ENCODE results near the gene GPHB5. TPM values are rescaled to one million over a fixed set of nuclear protein-coding genes. Genes with fewer than 3 reads are reported as not detected.

Gene GPHB5, protein sequence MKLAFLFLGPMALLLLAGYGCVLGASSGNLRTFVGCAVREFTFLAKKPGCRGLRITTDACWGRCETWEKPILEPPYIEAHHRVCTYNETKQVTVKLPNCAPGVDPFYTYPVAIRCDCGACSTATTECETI
- total RNA-seq: not detected

DNA sequence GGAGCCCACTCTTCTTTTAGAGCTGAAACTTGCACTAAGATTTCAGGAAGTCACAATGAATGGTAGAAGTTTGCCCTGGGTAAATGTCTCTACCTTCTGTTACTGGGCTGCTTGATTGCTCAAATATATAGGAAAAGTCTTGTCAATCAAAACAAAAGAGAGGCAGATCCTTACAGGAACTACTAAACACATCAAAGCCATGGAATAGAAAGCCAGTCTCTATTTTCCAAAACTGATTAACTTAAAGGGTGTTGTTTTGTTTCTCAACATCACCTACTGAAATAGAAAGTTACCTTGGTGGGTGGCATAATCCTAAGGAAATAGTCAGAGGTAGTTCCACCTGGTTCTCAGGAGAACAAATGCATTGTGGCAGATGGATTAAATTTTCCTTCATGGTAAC lies at the start of gene GPHB5:
Gene GPHB5, minus strand, starts transcription at position 101 of the 400 bp plus-strand sequence. CDS start 1,086 bp downstream, outside the sequence.
- Histone ChIP-seq H3K4me1 (no peaks in the 10 kb centered on the region), H3K9me3 (no peaks in the 10 kb centered on the region), H3K36me3 (no peaks in the 10 kb centered on the region), H3K27me3 (no peaks in the 10 kb centered on the region), H3K27ac (no peak within 1 kb of the TSS), H3K4me3 (no peak within 1 kb of the TSS)
- TF ChIP-seq EP300 (IDR thresholded peaks at IDR 0.05): no peak
- no peak for TF ChIP-seq POLR2A (IDR thresholded peaks at IDR 0.05)
- TF ChIP-seq, protein P1, sequence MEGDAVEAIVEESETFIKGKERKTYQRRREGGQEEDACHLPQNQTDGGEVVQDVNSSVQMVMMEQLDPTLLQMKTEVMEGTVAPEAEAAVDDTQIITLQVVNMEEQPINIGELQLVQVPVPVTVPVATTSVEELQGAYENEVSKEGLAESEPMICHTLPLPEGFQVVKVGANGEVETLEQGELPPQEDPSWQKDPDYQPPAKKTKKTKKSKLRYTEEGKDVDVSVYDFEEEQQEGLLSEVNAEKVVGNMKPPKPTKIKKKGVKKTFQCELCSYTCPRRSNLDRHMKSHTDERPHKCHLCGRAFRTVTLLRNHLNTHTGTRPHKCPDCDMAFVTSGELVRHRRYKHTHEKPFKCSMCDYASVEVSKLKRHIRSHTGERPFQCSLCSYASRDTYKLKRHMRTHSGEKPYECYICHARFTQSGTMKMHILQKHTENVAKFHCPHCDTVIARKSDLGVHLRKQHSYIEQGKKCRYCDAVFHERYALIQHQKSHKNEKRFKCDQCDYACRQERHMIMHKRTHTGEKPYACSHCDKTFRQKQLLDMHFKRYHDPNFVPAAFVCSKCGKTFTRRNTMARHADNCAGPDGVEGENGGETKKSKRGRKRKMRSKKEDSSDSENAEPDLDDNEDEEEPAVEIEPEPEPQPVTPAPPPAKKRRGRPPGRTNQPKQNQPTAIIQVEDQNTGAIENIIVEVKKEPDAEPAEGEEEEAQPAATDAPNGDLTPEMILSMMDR (IDR thresholded peaks at IDR 0.05): no peak
- no peak for DNase-seq (ENCODE audit: low spot score in 2 of 2)

DNA sequence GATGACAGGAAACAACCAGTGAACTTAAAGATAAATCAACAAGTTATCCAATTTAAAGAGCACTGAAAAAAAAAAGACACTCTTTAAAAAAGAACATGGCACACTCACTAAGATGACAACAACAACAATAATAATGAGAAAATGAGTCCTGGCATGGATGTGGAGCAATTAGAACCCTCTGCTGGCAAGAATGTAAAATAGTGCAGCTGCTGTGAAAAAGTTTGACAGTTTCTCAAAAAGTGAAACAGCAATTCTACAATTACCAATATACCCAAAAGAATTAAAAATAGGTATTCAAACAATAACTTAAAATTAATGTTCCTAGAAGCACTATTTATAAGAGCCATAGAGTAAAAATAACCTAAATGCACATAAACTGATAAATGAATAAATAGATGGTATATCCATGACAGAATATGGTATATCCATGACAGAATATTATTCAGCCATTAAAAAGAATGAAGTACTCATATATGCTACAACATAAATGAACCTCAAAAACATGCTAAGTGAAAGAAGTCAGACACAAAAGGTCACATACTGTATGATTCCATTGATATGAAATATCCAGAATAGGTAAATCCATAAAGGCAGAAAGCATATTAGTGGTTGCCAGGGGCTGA lies 49.1 kb upstream of the GPHB5 start:
- Histone ChIP-seq H3K4me3 (no peak overlapping the region), H3K36me3 (peaks cover 0 to 15% (median 0%) of the 10 kb centered on the region in 3 donors), H3K4me1 (no peaks in the 10 kb centered on the region), H3K27ac (no peak overlapping the region), H3K9me3 (peaks cover 0 to 27% (median 4%) of the 10 kb centered on the region in 4 donors), H3K27me3 (no peaks in the 10 kb centered on the region)
- no peak for DNase-seq (ENCODE audit: low spot score in 2 of 2)
- TF ChIP-seq POLR2A (IDR thresholded peaks at IDR 0.05) (no peak), EP300 (IDR thresholded peaks at IDR 0.05) (no peak)

DNA sequence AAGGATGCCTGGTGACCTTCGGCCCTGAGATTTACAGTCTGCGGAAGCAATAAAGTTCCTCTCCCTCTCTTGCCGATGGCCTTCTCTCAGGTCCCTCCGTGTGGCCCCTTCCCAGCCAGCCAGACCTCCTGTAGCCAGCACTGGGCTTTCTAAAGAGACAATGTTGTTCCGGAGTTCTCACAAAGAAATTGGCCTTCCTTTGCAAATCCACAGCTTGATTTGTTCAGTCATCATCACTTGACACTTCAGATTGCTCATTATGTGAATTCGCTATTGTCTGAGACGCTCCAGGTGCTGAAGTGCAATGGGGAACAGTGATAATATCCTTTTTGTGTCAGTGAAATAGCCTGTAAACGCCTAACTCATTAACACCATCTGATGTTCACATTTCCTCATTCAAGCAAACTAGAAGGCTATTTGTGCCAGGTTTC lies 43.7 kb upstream of the GPHB5 start:
- TF ChIP-seq, protein P1 (IDR thresholded peaks at IDR 0.05): no peak
- TF ChIP-seq POLR2A (IDR thresholded peaks at IDR 0.05): no peak
- H3K4me1 ChIP-seq: no peaks in the 10 kb centered on the region
- H3K36me3 ChIP-seq: peaks cover 0 to 2% (median 0%) of the 10 kb centered on the region in 3 donors
- no peak for DNase-seq (ENCODE audit: low spot score in 2 of 2)
- H3K27ac ChIP-seq: no peak overlapping the region
- H3K4me3 ChIP-seq: no peak overlapping the region
- 30 to 31% methylated on average over 8 of the region's 8 CpGs for WGBS, 2 donors
- no peaks in the 10 kb centered on the region for H3K27me3 ChIP-seq
- H3K9me3 ChIP-seq: peaks cover 0 to 19% (median 4%) of the 10 kb centered on the region in 4 donors

DNA sequence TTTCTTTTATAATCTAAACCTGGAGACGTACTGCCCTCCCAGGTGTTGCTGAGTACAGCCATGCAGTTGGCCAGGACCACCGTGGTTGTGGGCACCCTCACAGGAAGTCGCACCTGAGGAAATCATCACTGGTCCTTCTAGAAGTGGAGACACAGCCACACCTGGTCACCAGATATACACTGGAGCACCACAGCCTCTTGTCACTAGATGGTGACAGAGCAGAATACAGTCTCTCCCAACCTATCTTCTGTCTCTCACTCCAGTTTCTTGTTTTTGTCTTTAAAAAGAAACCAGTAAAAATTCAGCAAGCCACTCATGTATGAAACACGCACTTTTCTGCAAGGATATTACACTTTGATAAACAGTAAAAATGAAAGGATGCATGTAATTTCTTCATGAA lies 43.1 kb upstream of the GPHB5 start:
- no peaks in the 10 kb centered on the region for H3K4me1 ChIP-seq
- TF ChIP-seq, protein P1 (IDR thresholded peaks at IDR 0.05): no peak
- TF ChIP-seq POLR2A (IDR thresholded peaks at IDR 0.05) (no peak), EP300 (IDR thresholded peaks at IDR 0.05) (no peak)
- peaks cover 0 to 15% (median 4%) of the 10 kb centered on the region in 4 donors for H3K9me3 ChIP-seq
- no peak overlapping the region for H3K27ac ChIP-seq
- 59 to 67% methylated on average over 4 of the region's 4 CpGs for WGBS, 2 donors
- H3K36me3 ChIP-seq: peaks cover 0 to 2% (median 0%) of the 10 kb centered on the region in 3 donors
- DNase-seq (ENCODE audit: low spot score in 2 of 2): no peak
- H3K4me3 ChIP-seq: no peak overlapping the region
- H3K27me3 ChIP-seq: no peaks in the 10 kb centered on the region

DNA sequence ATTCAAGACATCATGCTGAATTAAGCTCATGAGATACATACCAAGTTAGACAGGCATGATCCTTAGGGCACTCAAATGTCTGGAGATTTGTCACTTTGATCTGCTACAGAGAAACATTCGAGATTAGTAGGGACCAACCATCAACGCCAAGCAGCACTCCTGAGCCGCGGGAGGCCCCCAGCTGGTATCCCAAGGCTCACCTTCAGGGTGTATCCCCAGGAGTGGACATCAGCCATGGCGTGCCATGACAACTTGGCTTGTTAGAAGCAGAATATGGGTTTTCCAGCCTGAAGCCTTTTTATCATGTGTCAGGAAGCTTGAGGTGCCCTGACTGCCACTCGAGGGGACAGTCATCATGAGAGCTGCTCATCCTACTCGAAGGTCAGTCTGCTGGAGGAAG lies 39.1 kb upstream of the GPHB5 start:
- WGBS, 2 donors: 86 to 90% methylated on average over 7 of the region's 7 CpGs
- Histone ChIP-seq H3K4me3 (no peak overlapping the region), H3K9me3 (peaks cover 0 to under 1% (median 0%) of the 10 kb centered on the region in 4 donors), H3K27ac (no peak overlapping the region), H3K36me3 (no peaks in the 10 kb centered on the region), H3K27me3 (no peaks in the 10 kb centered on the region), H3K4me1 (no peaks in the 10 kb centered on the region)
- TF ChIP-seq, protein P1 (IDR thresholded peaks at IDR 0.05): no peak
- no peak for TF ChIP-seq POLR2A (IDR thresholded peaks at IDR 0.05)
- no peak for TF ChIP-seq EP300 (IDR thresholded peaks at IDR 0.05)
- no peak for DNase-seq (ENCODE audit: low spot score in 2 of 2)
